Keratinocyte (primary cell): ENCODE measurements around the gene JAM2. TPM values are rescaled to one million over a fixed set of nuclear protein-coding genes. Genes with fewer than 3 reads are reported as not detected.

Experiments used
- DNase-seq: peaks from one replicate; pipeline ENCODE4 v3.0.0-alpha.2; 2011; ENCODE audit warnings: low read depth, missing footprints, low spot score
- FAIRE-seq: peaks from 2 replicates; lab custom pipeline; 2011; peaks lifted over from hg19 to GRCh38; lab: Jason Lieb, UNC
- H2AFZ ChIP-seq: 2 replicates; pipeline ENCODE4 v1.6.0; 2012; ENCODE audit warnings: low read length, control low read depth, inconsistent platforms; ENCODE audit not compliant: control insufficient read depth
- H3K27ac ChIP-seq: 2 replicates; pipeline ENCODE4 v1.5.1; 2011; ENCODE audit warnings: low read length; ENCODE audit not compliant: control insufficient read depth, insufficient read depth
- H3K27me3 ChIP-seq: 3 replicates; pipeline ENCODE4 v1.6.0; 2011; ENCODE audit warnings: low read length; ENCODE audit not compliant: control insufficient read depth, insufficient read depth; ENCODE audit errors: extremely low read depth
- H3K36me3 ChIP-seq, 2 experiments: 2 replicates in 1 of 2; 3 replicates in 1 of 2; pipeline ENCODE4 v1.5.1; 2011; ENCODE audit warnings: low read length in 2 of 2, mild to moderate bottlenecking in 1 of 2; ENCODE audit not compliant: control insufficient read depth in 2 of 2, insufficient read depth in 2 of 2; ENCODE audit errors: extremely low read depth in 1 of 2
- H3K4me1 ChIP-seq: 3 replicates; pipeline ENCODE4 v1.5.1; 2011; ENCODE audit warnings: low read length; ENCODE audit not compliant: control insufficient read depth, insufficient read depth; ENCODE audit errors: extremely low read depth
- H3K4me2 ChIP-seq: 3 replicates; pipeline ENCODE4 v1.6.0; 2011; ENCODE audit warnings: low read depth, low read length; ENCODE audit not compliant: control insufficient read depth, insufficient read depth; ENCODE audit errors: extremely low read depth
- H3K4me3 ChIP-seq, 3 experiments: fragments of 200-600 bp in 1 of 3; sonication (generic) in 1 of 3; 2 replicates in 2 of 3; 3 replicates in 1 of 3; pipeline ENCODE4 v1.5.1; 2011 to 2016; ENCODE audit warnings: low read length in 3 of 3, mild to moderate bottlenecking in 3 of 3, control low read depth in 2 of 3, inconsistent platforms in 1 of 3, low read depth in 1 of 3, mixed read lengths in 1 of 3, mixed run types in 1 of 3, moderate library complexity in 1 of 3; ENCODE audit not compliant: control insufficient read depth in 2 of 3, insufficient read depth in 2 of 3; ENCODE audit errors: extremely low read depth in 1 of 3
- H3K79me2 ChIP-seq: 2 replicates; pipeline ENCODE4 v1.6.0; 2012; ENCODE audit warnings: low read length; ENCODE audit not compliant: control insufficient read depth, insufficient read depth
- H3K9ac ChIP-seq: 3 replicates; pipeline ENCODE4 v1.6.0; 2011; ENCODE audit warnings: low read length; ENCODE audit not compliant: control insufficient read depth, insufficient read depth; ENCODE audit errors: extremely low read depth
- H3K9me1 ChIP-seq: 3 replicates; pipeline ENCODE4 v1.6.0; 2011; ENCODE audit warnings: low read length; ENCODE audit not compliant: control insufficient read depth, insufficient read depth; ENCODE audit errors: extremely low read depth
- H3K9me3 ChIP-seq: 2 replicates; pipeline ENCODE4 v1.5.1; 2012; ENCODE audit warnings: low read depth, low read length; ENCODE audit not compliant: control insufficient read depth
- H4K20me1 ChIP-seq: 3 replicates; pipeline ENCODE4 v1.6.0; 2011; ENCODE audit warnings: low read length; ENCODE audit not compliant: control insufficient read depth, insufficient read depth; ENCODE audit errors: extremely low read depth
- EZH2 ChIP-seq: IDR thresholded peaks from one replicate; pipeline ENCODE4 v1.6.1; 2012; ENCODE audit warnings: inconsistent platforms, mild to moderate bottlenecking, low read length, moderate library complexity
- dilution Hi-C: fragments of 300-500 bp; cut with MboI; formaldehyde crosslinking; loops from one replicate; pipeline ENCODE4 v1.7.0; 2020; ENCODE audit warnings: low sequenced_read_pairs; ENCODE audit not compliant: extremely low pct_ligation_motif_present
- polyA plus RNA-seq, 5 experiments: library from polyadenylated mRNA; depleted of rRNA in 3 of 5; stranded (reverse) in 3 of 5; stranded (forward) in 1 of 5; unstranded in 1 of 5; fragments of >200 nt; gene quantifications; 1 replicate in 1 of 5; 2 replicates in 3 of 5; 3 replicates in 1 of 5; pipeline versions ENCODE4 v1.2.1 to v1.2.3, GENCODE V29; 2011 to 2012; ENCODE audit warnings: missing spikeins in 2 of 5, low read depth in 1 of 5, low replicate concordance in 1 of 5
- TF ChIP-seq, protein P1 (sequence below), 3 experiments: IDR thresholded peaks in 1 of 3; conservative IDR thresholded peaks in 1 of 3; optimal IDR thresholded peaks in 1 of 3; 2 replicates in 2 of 3; 3 replicates in 1 of 3; pipeline versions ENCODE3 to v1.5.1; 2011; ENCODE audit warnings: low read length in 3 of 3, mild to moderate bottlenecking in 3 of 3, moderate library complexity in 2 of 3, control low read depth in 1 of 3, inconsistent platforms in 1 of 3; ENCODE audit not compliant: insufficient read depth in 2 of 3; ENCODE audit errors: extremely low read depth in 1 of 3

Gene JAM2
- polyA plus RNA-seq, 1 donor (not counting 4 experiments of a cell fraction or from before 2014, with no cell fraction given): not detected

DNA sequence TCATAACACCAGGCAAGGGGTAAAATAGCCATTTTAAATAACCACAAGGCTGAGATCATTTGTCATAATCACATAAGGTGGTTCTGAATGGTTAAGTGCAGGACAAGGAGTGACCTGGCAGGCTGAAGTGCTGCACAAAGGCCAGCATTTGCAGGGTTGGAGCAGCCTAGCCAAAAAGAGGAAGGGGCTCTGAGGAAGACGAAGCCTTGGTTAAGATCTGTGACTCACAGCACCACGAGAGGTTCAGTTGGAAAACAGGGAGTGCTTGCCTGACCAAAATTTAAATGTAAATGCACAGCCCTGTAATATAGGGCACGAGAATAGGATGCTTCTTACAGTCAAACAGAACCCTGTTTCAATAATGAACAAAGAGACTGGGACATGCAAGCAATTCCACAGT lies 83.6 kb downstream of the JAM2 start:
- H3K9me3 ChIP-seq: no peaks in the 10 kb centered on the region
- H2AFZ ChIP-seq: no peak overlapping the region
- H3K9ac ChIP-seq: no peak overlapping the region
- dilution Hi-C loops: no loop called here
- TF ChIP-seq EZH2: no peak
- TF ChIP-seq, protein P1, sequence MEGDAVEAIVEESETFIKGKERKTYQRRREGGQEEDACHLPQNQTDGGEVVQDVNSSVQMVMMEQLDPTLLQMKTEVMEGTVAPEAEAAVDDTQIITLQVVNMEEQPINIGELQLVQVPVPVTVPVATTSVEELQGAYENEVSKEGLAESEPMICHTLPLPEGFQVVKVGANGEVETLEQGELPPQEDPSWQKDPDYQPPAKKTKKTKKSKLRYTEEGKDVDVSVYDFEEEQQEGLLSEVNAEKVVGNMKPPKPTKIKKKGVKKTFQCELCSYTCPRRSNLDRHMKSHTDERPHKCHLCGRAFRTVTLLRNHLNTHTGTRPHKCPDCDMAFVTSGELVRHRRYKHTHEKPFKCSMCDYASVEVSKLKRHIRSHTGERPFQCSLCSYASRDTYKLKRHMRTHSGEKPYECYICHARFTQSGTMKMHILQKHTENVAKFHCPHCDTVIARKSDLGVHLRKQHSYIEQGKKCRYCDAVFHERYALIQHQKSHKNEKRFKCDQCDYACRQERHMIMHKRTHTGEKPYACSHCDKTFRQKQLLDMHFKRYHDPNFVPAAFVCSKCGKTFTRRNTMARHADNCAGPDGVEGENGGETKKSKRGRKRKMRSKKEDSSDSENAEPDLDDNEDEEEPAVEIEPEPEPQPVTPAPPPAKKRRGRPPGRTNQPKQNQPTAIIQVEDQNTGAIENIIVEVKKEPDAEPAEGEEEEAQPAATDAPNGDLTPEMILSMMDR (optimal IDR thresholded peaks at IDR 0.05 in 1 of 3, IDR thresholded peaks at IDR 0.05 in 1 of 3, conservative IDR thresholded peaks at IDR 0.05 in 1 of 3; ENCODE audit: extremely low read depth in 1 of 3, insufficient read depth in 2 of 3, low read length in 3 of 3): no peak
- FAIRE-seq (no peak), DNase-seq (no peak)
- H3K79me2 ChIP-seq: peaks cover 2% of the 10 kb centered on the region
- no peak overlapping the region for H3K4me2 ChIP-seq
- H3K27ac ChIP-seq: no peak overlapping the region
- H3K36me3 ChIP-seq: peaks cover 14 to 22% of the 10 kb centered on the region in 2 experiments
- no peak overlapping the region for H3K4me3 ChIP-seq
- H3K9me1 ChIP-seq: no peaks in the 10 kb centered on the region
- no peaks in the 10 kb centered on the region for H3K27me3 ChIP-seq
- H4K20me1 ChIP-seq: no peaks in the 10 kb centered on the region
- H3K4me1 ChIP-seq: no peaks in the 10 kb centered on the region

GRCh38 chr21:25732091-25732760 lies 93.2 kb downstream of the JAM2 start:
- Histone ChIP-seq H3K27ac (no peak overlapping the region), H3K36me3 (peaks cover 18 to 24% of the 10 kb centered on the region in 2 experiments), H3K9ac (no peak overlapping the region), H3K9me1 (no peaks in the 10 kb centered on the region), H3K4me3 (no peak overlapping the region), H4K20me1 (no peaks in the 10 kb centered on the region), H3K4me2 (no peak overlapping the region), H3K9me3 (no peaks in the 10 kb centered on the region), H2AFZ (no peak overlapping the region), H3K79me2 (peaks cover 61% of the 10 kb centered on the region), H3K4me1 (peaks cover 10% of the 10 kb centered on the region), H3K27me3 (no peaks in the 10 kb centered on the region)
- dilution Hi-C loops: no loop called here
- DNase-seq: no peak
- TF ChIP-seq, protein P1 (optimal IDR thresholded peaks at IDR 0.05 in 1 of 3, IDR thresholded peaks at IDR 0.05 in 1 of 3, conservative IDR thresholded peaks at IDR 0.05 in 1 of 3; ENCODE audit: extremely low read depth in 1 of 3, insufficient read depth in 2 of 3, low read length in 3 of 3): no peak
- no peak for TF ChIP-seq EZH2
- FAIRE-seq: no peak
